ENCODE measurements around the gene HDAC4.

HDAC4 gene

GRCh38 chr2:239056611-239057010 is 344.2 kb downstream of the HDAC4 start:
- TF ChIP-seq CTCF (conservative IDR thresholded peaks at IDR 0.05; ENCODE audit: low read depth, low read length): no peak
- no peak overlapping the region for H3K4me3 ChIP-seq (ENCODE audit: low read length)
- DNase-seq (ENCODE audit: low read depth): no peak

- TF ChIP-seq CTCF (conservative IDR thresholded peaks at IDR 0.05; ENCODE audit: low read depth, low read length): no peak
- DNase-seq (ENCODE audit: low read depth): no peak
- no peak overlapping the region for H3K4me3 ChIP-seq (ENCODE audit: low read length)
These were observed 344.9 kb downstream of the HDAC4 start for GRCh38 chr2:239055756-239056493.

GRCh38 chr2:239054921-239055320 is 345.9 kb downstream of the HDAC4 start:
- no peak overlapping the region for H3K4me3 ChIP-seq (ENCODE audit: low read length)
- DNase-seq (ENCODE audit: low read depth): no peak
- no peak for TF ChIP-seq CTCF (conservative IDR thresholded peaks at IDR 0.05; ENCODE audit: low read depth, low read length)

GRCh38 chr2:239053801-239054503 is 346.9 kb downstream of the HDAC4 start:
- TF ChIP-seq CTCF (conservative IDR thresholded peaks at IDR 0.05; ENCODE audit: low read depth, low read length): no peak
- H3K4me3 ChIP-seq (ENCODE audit: low read length): no peak overlapping the region
- DNase-seq (ENCODE audit: low read depth): no peak

- no peak for TF ChIP-seq CTCF (conservative IDR thresholded peaks at IDR 0.05; ENCODE audit: low read depth, low read length)
- DNase-seq (ENCODE audit: low read depth): no peak
- no peak overlapping the region for H3K4me3 ChIP-seq (ENCODE audit: low read length)
These were observed 347.8 kb downstream of the HDAC4 start for GRCh38 chr2:239052798-239053665.

GRCh38 chr2:239051891-239052445 is 348.9 kb downstream of the HDAC4 start:
- TF ChIP-seq CTCF (conservative IDR thresholded peaks at IDR 0.05; ENCODE audit: low read depth, low read length): no peak
- no peak overlapping the region for H3K4me3 ChIP-seq (ENCODE audit: low read length)
- DNase-seq (ENCODE audit: low read depth): no peak

Measured in retinal pigment epithelial cell (primary cell).